K562 (cell line): ENCODE results near the gene GUCY1A1. TPM values are rescaled to one million over a fixed set of nuclear protein-coding genes. Genes with fewer than 3 reads are reported as not detected.

Source experiments
- ATAC-seq: fragments of 200-7000 bp; cut with Tn5 transposase; 3 replicates; pipeline ENCODE4 v1.9.1; 2020; ENCODE audit warnings: moderate library complexity
- BruUV-seq: library from RNA; stranded (reverse); fragments of 400-500 nt; replicated peaks from 2 replicates; lab custom pipeline; 2021; lab: Mats Ljungman, UMichigan
- CTCF ChIA-PET: fragments of 300-600 bp; formaldehyde crosslinking; extraction: SDS; loops from one replicate; lab custom pipeline; 2021; ENCODE audit warnings: low intra/inter-chr PET ratio; lab: Yijun Ruan, JAX
- POLR2A ChIA-PET: fragments of 300-600, 350-650 bp; sonication (Branson Sonifier 250); formaldehyde crosslinking; extraction: SDS; loops from one replicate; lab custom pipeline; 2021; ENCODE audit warnings: antibody characterized with exemption, inconsistent platforms; lab: Yijun Ruan, JAX
- DNase-seq, 4 experiments: peaks; one replicate each; pipeline versions ENCODE4 v3.0.0 to v3.0.0-alpha.2; 2011 to 2018; ENCODE audit warnings: low spot score in 3 of 4, mixed read lengths in 3 of 4; ENCODE audit errors: extremely low read depth in 1 of 4
- FAIRE-seq: peaks from 2 replicates; lab custom pipeline; 2011; peaks lifted over from hg19 to GRCh38; lab: Jason Lieb, UNC
- H2AFZ ChIP-seq: 2 replicates; pipeline ENCODE4 v1.6.0; 2011; ENCODE audit warnings: low read depth, low read length, control low read depth, inconsistent platforms
- H3K27ac ChIP-seq: fragments of 200-600 bp; 3 replicates; pipeline ENCODE4 v1.8.0; 2011; ENCODE audit warnings: low read depth, mild to moderate bottlenecking, control low read depth, inconsistent platforms, low read length, moderate library complexity, mixed read lengths; ENCODE audit errors: extremely low read depth
- H3K27me3 ChIP-seq, 2 experiments: fragments of 300-600 bp in 1 of 2; 2 replicates in 1 of 2; 3 replicates in 1 of 2; pipeline versions ENCODE4 v1.6.0 to v1.8.0; 2011; ENCODE audit warnings: inconsistent platforms in 2 of 2, low read length in 2 of 2, mild to moderate bottlenecking in 1 of 2, mixed read lengths in 1 of 2, moderate library complexity in 1 of 2; ENCODE audit not compliant: control insufficient read depth in 2 of 2, insufficient read depth in 2 of 2
- H3K36me3 ChIP-seq: fragments of 300-600 bp; 3 replicates; pipeline ENCODE4 v1.8.0; 2011; ENCODE audit warnings: mild to moderate bottlenecking, low read length, inconsistent platforms; ENCODE audit not compliant: control insufficient read depth, insufficient read depth
- H3K4me1 ChIP-seq, 2 experiments: fragments of 200-600 bp in 1 of 2; replicated peaks in 1 of 2; 2 replicates in 1 of 2; 3 replicates in 1 of 2; pipeline versions ENCODE4 v1.5.1 to v1.8.0; 2011; ENCODE audit warnings: inconsistent platforms in 2 of 2, low read length in 2 of 2, mild to moderate bottlenecking in 1 of 2, mixed read lengths in 1 of 2, moderate library complexity in 1 of 2; ENCODE audit not compliant: control insufficient read depth in 2 of 2, insufficient read depth in 2 of 2
- H3K4me2 ChIP-seq: 2 replicates; pipeline ENCODE4 v1.6.1; 2011; ENCODE audit warnings: low read length, control low read depth, inconsistent platforms, mixed read lengths; ENCODE audit not compliant: insufficient read depth
- H3K4me3 ChIP-seq: fragments of 200-600 bp; sonication (generic), shearing (Covaris generic); 2 replicates; pipeline ENCODE4 v1.5.1; 2016; ENCODE audit warnings: control low read depth, inconsistent platforms
- H3K79me2 ChIP-seq: fragments of 200-600 bp; 3 replicates; pipeline ENCODE4 v1.8.0; 2011; ENCODE audit warnings: low read length, inconsistent platforms; ENCODE audit not compliant: control insufficient read depth, insufficient read depth
- H3K9ac ChIP-seq, 2 experiments: 2 replicates each; pipeline versions ENCODE4 v1.6.0 to v1.6.1; 2011; ENCODE audit warnings: low read depth in 2 of 2, low read length in 2 of 2, control low read depth in 1 of 2, inconsistent platforms in 1 of 2, mild to moderate bottlenecking in 1 of 2, mixed read lengths in 1 of 2; ENCODE audit not compliant: insufficient read depth in 1 of 2
- H3K9me1 ChIP-seq: one replicate; pipeline ENCODE4 v1.6.0; 2011; ENCODE audit warnings: inconsistent platforms, mild to moderate bottlenecking, low read length, moderate library complexity; ENCODE audit not compliant: control insufficient read depth, insufficient read depth
- H3K9me3 ChIP-seq: replicated peaks from 2 replicates; pipeline ENCODE4 v1.5.1; 2011; ENCODE audit warnings: low read depth, low read length, inconsistent platforms; ENCODE audit not compliant: control insufficient read depth, insufficient read depth
- H4K20me1 ChIP-seq: replicated peaks from 2 replicates; pipeline ENCODE4 v1.6.1; 2011; ENCODE audit warnings: low read length, inconsistent platforms, mixed read lengths; ENCODE audit not compliant: control insufficient read depth, insufficient read depth
- BCOR ChIP-seq: fragments of 450-650 bp; IDR thresholded peaks from 2 replicates; pipeline ENCODE4 v1.6.1; 2016
- GABPA ChIP-seq: fragments of 200-800 bp; sonication (Bioruptor generic); conservative IDR thresholded peaks from 2 replicates; pipeline ENCODE4 v1.6.1; 2016; ENCODE audit warnings: low read depth, missing genetic modification characterization, missing compliant biosample characterization
- GABPB1 ChIP-seq: sonication (generic); formaldehyde crosslinking; IDR thresholded peaks from 2 replicates; pipeline ENCODE4 v1.8.0; 2022; ENCODE audit warnings: mild to moderate bottlenecking, missing genetic modification reagents
- KLF16 ChIP-seq: IDR thresholded peaks from 2 replicates; pipeline ENCODE4 v1.6.1; 2016; ENCODE audit warnings: antibody characterized with exemption
- NRF1 ChIP-seq, 2 experiments: fragments of 450-650 bp; IDR thresholded peaks in 1 of 2; conservative IDR thresholded peaks in 1 of 2; 2 replicates each; pipeline ENCODE4 v1.6.1; 2014; ENCODE audit warnings: mild to moderate bottlenecking in 2 of 2
- PCBP1 ChIP-seq: fragments of 200-400 bp; formaldehyde crosslinking; IDR thresholded peaks from 2 replicates; pipeline ENCODE4 v1.6.1; 2018; ENCODE audit warnings: mild to moderate bottlenecking, low read depth, low read length; ENCODE audit not compliant: poor library complexity, severe bottlenecking
- POLR2A ChIP-seq: fragments of 450-650 bp; conservative IDR thresholded peaks from 2 replicates; pipeline ENCODE4 v1.6.1; 2016
- PRPF4 ChIP-seq: fragments of 200-400 bp; formaldehyde crosslinking; IDR thresholded peaks from one replicate; pipeline ENCODE4 v1.6.1; 2017; ENCODE audit warnings: low read length, low read depth, mild to moderate bottlenecking; ENCODE audit not compliant: insufficient read depth, poor library complexity, severe bottlenecking
- SP1 ChIP-seq: sonication (generic); formaldehyde crosslinking; IDR thresholded peaks from 2 replicates; pipeline ENCODE4 v1.8.1; 2022; ENCODE audit warnings: mild to moderate bottlenecking, missing genetic modification reagents
- STAT5B ChIP-seq: fragments of 250-450 bp; sonication (Bioruptor Pico); IDR thresholded peaks from 2 replicates; pipeline ENCODE4 v1.8.0; 2021; ENCODE audit warnings: mild to moderate bottlenecking, inconsistent platforms
- TBL1XR1 ChIP-seq, 2 experiments: IDR thresholded peaks; 2 replicates each; pipeline ENCODE4 v1.6.1; 2012; ENCODE audit warnings: improper control_type of control experiment in 2 of 2, low read length in 2 of 2, mild to moderate bottlenecking in 1 of 2
- TFAM ChIP-seq: fragments of 250-450 bp; sonication (Bioruptor Pico); conservative IDR thresholded peaks from 2 replicates; pipeline ENCODE4 v1.5.0; 2021; ENCODE audit warnings: mild to moderate bottlenecking, moderate library complexity
- ZNF124 ChIP-seq: sonication (generic); formaldehyde crosslinking; IDR thresholded peaks from 2 replicates; pipeline ENCODE4 v1.8.1; 2022; ENCODE audit warnings: missing genetic modification reagents
- ZNF253 ChIP-seq: fragments of 250-450 bp; sonication (Bioruptor Pico); conservative IDR thresholded peaks from 2 replicates; pipeline ENCODE4 v1.6.1; 2021; ENCODE audit warnings: mild to moderate bottlenecking
- WGBS: fragments of 100-300 bp; shearing (Covaris generic); methylation state at CpG from one replicate; pipeline ENCODE4 v1.1.6; 2016; ENCODE audit warnings: low coverage, mixed read lengths; ENCODE audit not compliant: insufficient coverage; ENCODE audit errors: missing lambda C conversion rate; 5-methylcytosine and 5-hydroxymethylcytosine counted together
- in situ Hi-C: fragments of 300-500 bp; cut with MboI; formaldehyde crosslinking; loops from 4 replicates; pipeline ENCODE4 v1.15.0; 2018; ENCODE audit warnings: inconsistent platforms, mixed read lengths
- intact Hi-C: fragments of 100-400 bp; cut with micrococcal nuclease; formaldehyde crosslinking; loops from 2 replicates; pipeline ENCODE4 v1.14.2; 2022
- polyA plus RNA-seq, 8 experiments: library from polyadenylated mRNA; depleted of rRNA in 4 of 8; stranded (reverse) in 5 of 8; unstranded in 3 of 8; fragments of >200 nt; fragmentation: Nextera tagmentation in 2 of 8; fragmentation: Illumina TruSeq in 1 of 8; extraction: Ambion mirVana in 2 of 8; extraction: Trizol in 1 of 8; gene quantifications; 2 replicates each; pipeline versions ENCODE4 v1.2.1 to v1.2.3, GENCODE V29; 2011 to 2014; ENCODE audit warnings: inconsistent platforms in 1 of 8, missing spikeins in 1 of 8
- total RNA-seq, 7 experiments: library from RNA; depleted of rRNA in 6 of 7; stranded (reverse); fragments of >200 nt in 6 of 7; fragmentation: Illumina TruSeq in 2 of 7; extraction: Trizol in 2 of 7; gene quantifications; 2 replicates each; pipeline versions ENCODE4 v1.2.1 to v1.2.3, GENCODE V29; 2011 to 2021; ENCODE audit warnings: low replicate concordance in 1 of 7
- TF ChIP-seq, protein P1 (sequence below): fragments of 450-650 bp; formaldehyde crosslinking; IDR thresholded peaks from 2 replicates; pipeline ENCODE4 v1.4.0; 2020; ENCODE audit warnings: mild to moderate bottlenecking, moderate library complexity
- TF ChIP-seq, protein P2 (sequence below), 3 experiments: fragments of 200-800 bp in 1 of 3; fragments of 250-450 bp in 1 of 3; fragments of 450-650 bp in 1 of 3; sonication (Bioruptor Pico) in 1 of 3; sonication (Bioruptor generic) in 1 of 3; formaldehyde crosslinking in 1 of 3; IDR thresholded peaks; 2 replicates each; pipeline versions ENCODE4 v1.6.1 to v1.8.0; 2016 to 2022; ENCODE audit warnings: mild to moderate bottlenecking in 2 of 3, missing genetic modification characterization in 2 of 3, missing compliant biosample characterization in 1 of 3, moderate library complexity in 1 of 3
- TF ChIP-seq, protein P3 (sequence below): fragments of 250-450 bp; sonication (Bioruptor Pico); IDR thresholded peaks from 2 replicates; pipeline ENCODE4 v1.4.0; 2020
- TF ChIP-seq, protein P4 (sequence below), 2 experiments: fragments of 450-650 bp in 1 of 2; sonication (generic) in 1 of 2; formaldehyde crosslinking; conservative IDR thresholded peaks; 2 replicates each; pipeline versions ENCODE4 v1.4.0 to v1.8.1; 2020 to 2022; ENCODE audit warnings: mild to moderate bottlenecking in 1 of 2, missing genetic modification reagents in 1 of 2

GUCY1A1 gene
- total and polyA plus RNA-seq, 9 of the 15 experiments (the other 6 are each of a cell fraction or from before 2014, with no cell fraction given): not detected

DNA sequence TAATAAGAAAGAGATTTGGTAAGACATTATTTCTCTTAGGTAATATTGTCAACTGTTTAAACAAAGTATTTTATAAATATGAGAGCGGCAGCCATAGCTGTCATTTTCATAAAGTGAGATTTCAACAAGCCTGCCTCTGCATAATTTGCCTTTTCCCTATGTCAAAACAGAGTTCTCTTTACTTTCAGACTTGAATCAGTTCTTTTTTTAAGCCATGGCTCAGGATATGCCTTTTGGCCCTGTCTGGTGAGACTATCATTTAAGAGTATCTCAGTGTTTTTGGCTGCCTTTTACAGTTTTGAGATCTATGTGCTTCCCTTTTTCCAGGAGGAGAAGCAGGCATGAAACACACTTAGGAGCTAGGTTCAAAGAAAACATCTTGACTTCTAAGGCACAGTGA, 7.5 kb upstream of the GUCY1A1 start:
- Histone ChIP-seq H3K4me1 (no peaks in the 10 kb centered on the region), H4K20me1 (no peaks in the 10 kb centered on the region), H3K9me3 (no peaks in the 10 kb centered on the region), H3K4me2 (no peak overlapping the region), H3K9me1 (no peaks in the 10 kb centered on the region), H3K79me2 (no peaks in the 10 kb centered on the region), H3K4me3 (no peak overlapping the region), H3K36me3 (no peaks in the 10 kb centered on the region), H3K9ac (no peak overlapping the region), H3K27me3 (no peaks in the 10 kb centered on the region), H2AFZ (no peak overlapping the region), H3K27ac (no peak overlapping the region)
- no peak for ATAC-seq
- no peak for DNase-seq
- intact Hi-C loops (no loop called here), in situ Hi-C loops (no loop called here)
- POLR2A ChIA-PET: no interaction called here
- BruUV-seq: no TSS peak
- WGBS: 0% methylated on average over 1 of the region's 1 CpG
- FAIRE-seq: no peak
- TF ChIP-seq KLF16: no peak
- TF ChIP-seq, protein P1, sequence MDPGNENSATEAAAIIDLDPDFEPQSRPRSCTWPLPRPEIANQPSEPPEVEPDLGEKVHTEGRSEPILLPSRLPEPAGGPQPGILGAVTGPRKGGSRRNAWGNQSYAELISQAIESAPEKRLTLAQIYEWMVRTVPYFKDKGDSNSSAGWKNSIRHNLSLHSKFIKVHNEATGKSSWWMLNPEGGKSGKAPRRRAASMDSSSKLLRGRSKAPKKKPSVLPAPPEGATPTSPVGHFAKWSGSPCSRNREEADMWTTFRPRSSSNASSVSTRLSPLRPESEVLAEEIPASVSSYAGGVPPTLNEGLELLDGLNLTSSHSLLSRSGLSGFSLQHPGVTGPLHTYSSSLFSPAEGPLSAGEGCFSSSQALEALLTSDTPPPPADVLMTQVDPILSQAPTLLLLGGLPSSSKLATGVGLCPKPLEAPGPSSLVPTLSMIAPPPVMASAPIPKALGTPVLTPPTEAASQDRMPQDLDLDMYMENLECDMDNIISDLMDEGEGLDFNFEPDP (CRISPR knock-in tag): no peak
- no peak for TF ChIP-seq STAT5B (CRISPR knock-in tag)
- TF ChIP-seq, protein P2, sequence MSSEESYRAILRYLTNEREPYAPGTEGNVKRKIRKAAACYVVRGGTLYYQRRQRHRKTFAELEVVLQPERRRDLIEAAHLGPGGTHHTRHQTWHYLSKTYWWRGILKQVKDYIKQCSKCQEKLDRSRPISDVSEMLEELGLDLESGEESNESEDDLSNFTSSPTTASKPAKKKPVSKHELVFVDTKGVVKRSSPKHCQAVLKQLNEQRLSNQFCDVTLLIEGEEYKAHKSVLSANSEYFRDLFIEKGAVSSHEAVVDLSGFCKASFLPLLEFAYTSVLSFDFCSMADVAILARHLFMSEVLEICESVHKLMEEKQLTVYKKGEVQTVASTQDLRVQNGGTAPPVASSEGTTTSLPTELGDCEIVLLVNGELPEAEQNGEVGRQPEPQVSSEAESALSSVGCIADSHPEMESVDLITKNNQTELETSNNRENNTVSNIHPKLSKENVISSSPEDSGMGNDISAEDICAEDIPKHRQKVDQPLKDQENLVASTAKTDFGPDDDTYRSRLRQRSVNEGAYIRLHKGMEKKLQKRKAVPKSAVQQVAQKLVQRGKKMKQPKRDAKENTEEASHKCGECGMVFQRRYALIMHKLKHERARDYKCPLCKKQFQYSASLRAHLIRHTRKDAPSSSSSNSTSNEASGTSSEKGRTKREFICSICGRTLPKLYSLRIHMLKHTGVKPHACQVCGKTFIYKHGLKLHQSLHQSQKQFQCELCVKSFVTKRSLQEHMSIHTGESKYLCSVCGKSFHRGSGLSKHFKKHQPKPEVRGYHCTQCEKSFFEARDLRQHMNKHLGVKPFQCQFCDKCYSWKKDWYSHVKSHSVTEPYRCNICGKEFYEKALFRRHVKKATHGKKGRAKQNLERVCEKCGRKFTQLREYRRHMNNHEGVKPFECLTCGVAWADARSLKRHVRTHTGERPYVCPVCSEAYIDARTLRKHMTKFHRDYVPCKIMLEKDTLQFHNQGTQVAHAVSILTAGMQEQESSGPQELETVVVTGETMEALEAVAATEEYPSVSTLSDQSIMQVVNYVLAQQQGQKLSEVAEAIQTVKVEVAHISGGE (CRISPR knock-in tag; IDR thresholded peaks at IDR 0.05): no peak
- no peak for TF ChIP-seq BCOR
- no peak for TF ChIP-seq GABPA (tag)
- TF ChIP-seq NRF1 (conservative IDR thresholded peaks at IDR 0.05 in 1 of 2, IDR thresholded peaks at IDR 0.05 in 1 of 2): no peak
- no peak for TF ChIP-seq TBL1XR1 (IDR thresholded peaks at IDR 0.05; ENCODE audit: low read length in 2 of 2)
- no peak for TF ChIP-seq TFAM
- no peak for TF ChIP-seq GABPB1 (CRISPR knock-in tag)
- TF ChIP-seq, protein P3, sequence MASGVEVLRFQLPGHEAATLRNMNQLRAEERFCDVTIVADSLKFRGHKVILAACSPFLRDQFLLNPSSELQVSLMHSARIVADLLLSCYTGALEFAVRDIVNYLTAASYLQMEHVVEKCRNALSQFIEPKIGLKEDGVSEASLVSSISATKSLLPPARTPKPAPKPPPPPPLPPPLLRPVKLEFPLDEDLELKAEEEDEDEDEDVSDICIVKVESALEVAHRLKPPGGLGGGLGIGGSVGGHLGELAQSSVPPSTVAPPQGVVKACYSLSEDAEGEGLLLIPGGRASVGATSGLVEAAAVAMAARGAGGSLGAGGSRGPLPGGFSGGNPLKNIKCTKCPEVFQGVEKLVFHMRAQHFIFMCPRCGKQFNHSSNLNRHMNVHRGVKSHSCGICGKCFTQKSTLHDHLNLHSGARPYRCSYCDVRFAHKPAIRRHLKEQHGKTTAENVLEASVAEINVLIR (CRISPR knock-in tag): no peak
- no peak for TF ChIP-seq SP1 (CRISPR knock-in tag)
- no peak for TF ChIP-seq PCBP1
- TF ChIP-seq POLR2A: no peak
- TF ChIP-seq ZNF124: no peak
- TF ChIP-seq ZNF253: no peak
- TF ChIP-seq, protein P4, sequence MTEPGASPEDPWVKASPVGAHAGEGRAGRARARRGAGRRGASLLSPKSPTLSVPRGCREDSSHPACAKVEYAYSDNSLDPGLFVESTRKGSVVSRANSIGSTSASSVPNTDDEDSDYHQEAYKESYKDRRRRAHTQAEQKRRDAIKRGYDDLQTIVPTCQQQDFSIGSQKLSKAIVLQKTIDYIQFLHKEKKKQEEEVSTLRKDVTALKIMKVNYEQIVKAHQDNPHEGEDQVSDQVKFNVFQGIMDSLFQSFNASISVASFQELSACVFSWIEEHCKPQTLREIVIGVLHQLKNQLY (CRISPR knock-in tag; conservative IDR thresholded peaks at IDR 0.05): no peak
- no peak for TF ChIP-seq PRPF4
- CTCF ChIA-PET: no interaction called here
